GM18507 (cell line): ENCODE measurements around the gene HDGFL2.
"Not testable (repeated sequence)": the region's sequence is repeated elsewhere in the genome, so short reads cannot be mapped to it uniquely, and the experiment has no call there.

Source experiments
- DNase-seq: peaks from one replicate; pipeline ENCODE4 v3.0.0; 2011; ENCODE audit warnings: low read depth; ENCODE audit not compliant: insufficient read length; ENCODE audit errors: extremely low spot score
- FAIRE-seq: peaks from 2 replicates; lab custom pipeline; 2011; peaks lifted over from hg19 to GRCh38; lab: Jason Lieb, UNC

Gene HDGFL2

DNA sequence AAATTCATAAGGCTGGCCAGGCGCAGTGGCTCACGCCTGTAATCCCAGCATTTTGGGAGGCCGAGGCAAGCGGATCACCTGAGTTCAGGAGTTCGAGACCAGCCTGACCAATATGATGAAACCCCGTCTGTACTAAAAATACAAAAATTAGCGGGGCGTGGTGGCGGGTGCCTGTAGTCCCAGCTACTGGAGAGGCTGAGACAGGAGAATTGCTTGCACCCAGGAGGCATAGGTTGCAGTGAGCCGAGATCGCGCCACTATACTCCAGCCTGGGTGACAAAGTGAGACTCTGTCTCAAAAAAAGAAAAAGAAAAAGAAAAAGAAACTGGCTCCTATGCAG, 69.7 kb downstream of the HDGFL2 start:
- not testable (repeated sequence) for DNase-seq, FAIRE-seq

DNA sequence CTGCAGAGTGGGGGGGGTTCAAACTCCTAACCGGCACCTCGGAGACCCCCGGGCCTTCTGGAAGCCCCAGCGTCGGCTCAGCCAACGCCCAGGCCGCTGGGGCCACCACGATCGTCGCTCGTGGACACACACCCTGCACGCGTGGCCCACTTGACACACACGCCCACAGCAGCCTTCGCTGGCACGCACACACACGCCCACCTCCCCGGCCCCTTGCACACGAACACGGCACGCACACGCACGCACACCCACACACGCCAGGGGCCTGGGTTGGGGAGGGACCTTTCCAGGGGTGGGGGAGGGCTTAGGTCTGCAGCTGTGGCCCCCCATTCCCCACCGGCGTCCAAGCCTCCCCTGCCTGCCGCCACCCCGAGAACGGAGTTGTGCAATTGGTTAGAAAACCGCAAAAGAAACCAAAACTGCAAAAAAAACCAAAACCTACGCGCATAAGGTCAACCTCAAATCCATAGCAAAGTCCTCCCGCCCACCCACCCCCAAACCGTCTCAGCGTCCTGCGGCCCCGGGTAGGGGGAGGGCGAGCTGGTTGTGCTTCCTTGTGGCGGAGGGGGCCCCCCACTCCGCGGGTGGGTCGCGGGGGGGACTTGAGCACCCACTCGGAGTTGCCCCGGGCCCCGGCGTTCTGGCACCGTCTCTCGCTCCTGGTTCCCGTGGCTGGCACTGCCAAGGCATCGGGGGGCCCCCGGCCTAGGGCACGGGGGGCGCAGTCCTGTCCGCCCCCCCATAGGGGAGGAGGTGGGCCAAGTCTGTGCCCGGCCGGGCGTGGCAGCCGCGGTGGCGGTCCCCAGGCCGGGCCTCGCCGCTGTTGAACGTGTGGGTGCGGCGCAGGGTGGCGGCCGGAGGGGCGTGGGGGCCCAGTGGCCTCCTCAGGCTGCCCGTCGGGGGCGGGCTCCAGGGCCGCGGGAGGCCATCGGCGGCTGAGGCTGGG, 71.1 kb downstream of the HDGFL2 start:
- FAIRE-seq (no peak), DNase-seq (no peak)

DNA sequence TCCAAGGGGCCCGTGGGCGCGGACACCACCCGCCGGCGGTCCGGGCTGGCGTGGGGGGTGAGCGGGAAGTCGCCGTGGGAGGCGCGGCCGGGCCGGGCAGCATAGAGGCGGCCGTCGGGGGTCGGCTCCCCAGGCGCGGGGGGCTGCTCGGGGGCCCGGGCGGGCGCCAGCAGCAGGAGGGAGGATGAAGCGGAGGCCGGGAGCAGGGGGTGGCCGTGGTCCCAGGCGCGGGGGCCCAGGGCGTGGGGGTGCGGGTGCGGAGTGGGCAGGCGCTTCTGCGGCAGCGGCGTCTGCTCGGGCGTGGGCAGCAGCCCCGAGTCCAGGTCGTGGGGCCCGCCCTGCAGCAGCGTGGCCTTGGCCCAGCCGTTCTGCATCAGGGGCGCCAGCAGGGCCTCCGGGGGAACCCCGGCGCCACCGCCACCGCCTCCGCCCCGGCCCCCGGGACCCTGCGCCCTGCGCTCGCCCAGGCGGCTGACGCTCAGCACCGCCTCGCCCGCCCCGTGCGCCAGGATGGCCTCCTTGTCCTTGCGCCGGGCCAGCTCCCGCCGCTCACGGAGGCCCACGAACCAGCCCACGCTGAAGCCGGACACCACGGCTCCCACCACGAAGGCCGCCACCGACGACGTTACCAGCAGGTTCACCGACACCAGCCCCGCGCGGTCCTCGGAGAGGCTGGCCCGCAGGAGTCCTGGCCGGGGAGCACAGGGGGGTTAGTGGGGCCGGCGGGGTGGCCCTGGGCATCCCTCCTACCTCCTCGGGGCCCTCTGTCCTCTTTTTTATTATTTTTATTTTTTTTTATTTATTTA, 71.9 kb downstream of the HDGFL2 start:
- no peak for FAIRE-seq

DNA sequence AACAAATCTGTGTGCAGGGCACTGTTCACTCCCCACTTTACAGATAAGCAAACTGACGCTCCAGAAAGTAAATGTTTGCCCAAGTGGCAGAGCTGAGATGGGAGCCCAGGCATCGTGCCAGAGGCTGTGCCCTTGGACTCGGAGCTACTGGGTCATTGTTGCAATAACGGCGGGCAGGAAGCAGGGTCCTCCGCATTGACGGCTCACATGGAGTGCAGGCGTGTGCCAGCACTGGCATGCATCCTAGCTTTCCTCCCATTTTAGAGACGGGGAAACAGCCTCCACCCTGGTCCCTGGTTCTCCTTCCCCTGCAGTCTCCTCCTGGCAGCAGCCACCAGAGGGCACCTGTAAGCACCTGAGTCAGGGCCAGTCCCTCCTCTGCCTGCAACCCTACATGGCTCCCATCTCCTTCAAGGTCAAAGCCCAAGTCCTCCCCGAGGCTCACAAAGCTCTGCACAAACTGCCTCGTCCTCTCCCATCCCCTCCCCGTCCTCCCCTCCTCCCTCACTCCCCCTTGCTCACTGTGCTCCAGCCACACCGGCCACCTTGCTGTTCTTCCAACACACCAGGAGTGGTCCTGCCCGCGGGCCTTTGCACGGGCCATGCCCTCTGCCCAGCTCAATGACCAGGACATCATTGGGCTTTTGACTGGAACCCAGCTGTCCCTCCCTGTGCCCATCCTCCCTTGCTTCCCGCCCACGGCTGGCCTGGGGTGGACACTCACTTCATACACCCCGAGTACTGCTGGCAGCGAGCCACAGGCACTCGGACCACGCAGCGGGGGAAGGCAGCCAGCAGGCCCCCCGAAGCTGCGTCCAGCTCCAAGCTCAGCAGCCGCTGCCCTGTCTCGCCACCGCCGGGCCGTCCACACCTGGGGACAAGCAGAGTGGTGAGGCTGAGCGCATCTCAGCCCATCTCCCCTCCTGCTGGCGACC, 75.5 kb downstream of the HDGFL2 start:
- DNase-seq (no peak), FAIRE-seq (no peak)

More for the DNA sequence above, 71.9 kb downstream of the HDGFL2 start:
- DNase-seq, result no peak

DNA sequence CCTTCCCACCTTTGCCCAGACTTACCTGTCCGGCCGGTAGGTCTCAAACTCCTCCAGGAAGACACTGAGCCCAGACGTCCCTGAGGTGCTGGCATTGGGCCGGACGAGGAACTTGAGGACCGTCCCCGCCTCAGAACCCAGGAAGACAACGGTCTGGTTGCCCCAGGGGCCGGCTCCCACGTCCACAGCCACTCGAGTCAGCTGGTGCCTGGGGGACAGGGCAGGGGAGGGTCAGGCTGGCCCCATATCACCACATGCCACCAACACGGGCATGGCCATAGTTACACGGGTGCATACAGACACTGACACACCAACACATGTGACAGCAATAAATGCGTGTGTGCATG, 76.1 kb downstream of the HDGFL2 start:
- DNase-seq, result no peak
- FAIRE-seq, result no peak

DNA sequence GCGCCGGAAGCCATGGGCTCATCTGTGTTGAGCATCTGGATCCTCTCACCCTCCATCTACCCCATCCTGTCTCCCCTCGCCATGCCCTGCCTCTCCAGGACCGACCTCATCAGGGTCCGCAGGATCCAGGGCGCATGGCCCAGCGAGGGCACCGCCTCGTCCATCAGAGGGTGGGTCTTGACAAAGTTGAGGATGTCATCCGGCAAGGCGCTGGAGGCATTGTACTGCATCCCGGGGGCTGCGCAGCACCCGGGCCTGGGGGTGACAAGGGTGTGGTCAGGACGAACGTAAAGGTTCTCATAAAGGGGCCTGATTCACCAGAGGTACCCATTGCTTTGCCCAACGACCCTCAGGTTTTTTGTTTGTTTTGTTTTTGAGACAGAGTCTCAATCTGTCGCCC, 77.9 kb downstream of the HDGFL2 start:
- no peak for FAIRE-seq
- no peak for DNase-seq

DNA sequence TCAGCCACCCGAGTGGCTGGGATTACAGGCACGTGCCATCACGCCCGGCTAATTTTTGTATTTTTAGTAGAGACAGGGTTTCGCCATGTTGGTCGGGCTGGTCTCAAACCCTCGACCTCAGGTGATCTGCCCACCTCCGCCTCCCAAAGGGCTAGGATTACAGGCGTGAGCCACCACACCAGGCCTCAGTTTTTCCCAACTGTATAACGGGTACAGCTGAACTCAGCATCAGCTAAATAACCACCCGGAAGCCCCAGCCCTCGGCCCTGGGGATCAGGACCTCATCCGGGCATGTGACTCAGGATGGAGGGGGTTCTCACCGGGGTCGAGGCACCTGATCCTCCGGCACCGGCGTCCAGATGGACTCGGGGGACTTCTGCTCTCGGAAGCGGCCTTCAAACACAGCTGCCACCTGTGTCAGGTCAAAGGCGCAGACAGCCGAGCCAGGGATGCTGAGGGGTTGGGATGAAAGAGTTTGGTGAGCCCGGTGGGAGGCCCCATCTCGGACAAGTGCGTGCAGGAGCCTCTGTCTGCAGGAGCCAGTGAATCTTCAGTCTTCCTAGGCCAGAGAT, 78.5 kb downstream of the HDGFL2 start:
- no peak for FAIRE-seq

More for the DNA sequence above, 78.5 kb downstream of the HDGFL2 start:
- DNase-seq, result no peak
